GM18870 (cell line): ENCODE data around the gene RPS19.
"Not testable (repeated sequence)": the region's sequence is repeated elsewhere in the genome, so short reads cannot be mapped to it uniquely, and the experiment has no call there.

Experiments
- ATAC-seq: cut with Tn5 transposase; IDR thresholded peaks from one replicate; pipeline ENCODE4 v1.9.1; 2021; ENCODE audit warnings: moderate library complexity; ENCODE audit not compliant: unreplicated experiment

The RPS19 gene

GRCh38 chr19:41912899-41913537, 53.0 kb downstream of the RPS19 start:
- ATAC-seq: no peak

GRCh38 chr19:41913538-41914423, 53.7 kb downstream of the RPS19 start:
- ATAC-seq: no peak

- ATAC-seq: not testable (repeated sequence)
Measured at GRCh38 chr19:41914424-41914834, 54.4 kb downstream of the RPS19 start.

- no peak for ATAC-seq
Measured at GRCh38 chr19:41915021-41915775, 55.1 kb downstream of the RPS19 start.

GRCh38 chr19:41915776-41916414, 55.8 kb downstream of the RPS19 start:
- ATAC-seq: no peak

GRCh38 chr19:41917676-41918075, 57.6 kb downstream of the RPS19 start:
- no peak for ATAC-seq

GRCh38 chr19:41918095-41918494, 58.0 kb downstream of the RPS19 start:
- no peak for ATAC-seq

- ATAC-seq: no peak
Measured at GRCh38 chr19:41918653-41919244, 58.7 kb downstream of the RPS19 start.

GRCh38 chr19:41919948-41920712, 60.1 kb downstream of the RPS19 start:
- ATAC-seq: no peak

GRCh38 chr19:41920882-41921576, 61.0 kb downstream of the RPS19 start:
- no peak for ATAC-seq

- no peak for ATAC-seq
Measured at GRCh38 chr19:41921577-41922576, 61.8 kb downstream of the RPS19 start.
